ENCODE results near the gene FBXO28.
"Not testable (repeated sequence)": the region's sequence is repeated elsewhere in the genome, so short reads cannot be mapped to it uniquely, and the experiment has no call there.

The FBXO28 gene

GRCh38 chr1:224192082-224192788 lies 78.3 kb downstream of the FBXO28 start:
- no peak for DNase-seq

- no peak for DNase-seq
These were observed 79.5 kb downstream of the FBXO28 start for GRCh38 chr1:224193319-224193966.

- DNase-seq, result no peak
These were observed 83.1 kb downstream of the FBXO28 start for GRCh38 chr1:224196813-224197600.

GRCh38 chr1:224198572-224198971 lies 84.7 kb downstream of the FBXO28 start:
- no peak for DNase-seq

- DNase-seq, result no peak
These were observed 85.8 kb downstream of the FBXO28 start for GRCh38 chr1:224199679-224200078.

- DNase-seq, result no peak
These were observed 87.5 kb downstream of the FBXO28 start for GRCh38 chr1:224201383-224201782.

- no peak for DNase-seq
These were observed 87.9 kb downstream of the FBXO28 start for GRCh38 chr1:224201853-224202252.

GRCh38 chr1:224203243-224204016 lies 89.5 kb downstream of the FBXO28 start:
- no peak for DNase-seq

GRCh38 chr1:224205438-224205840 lies 91.5 kb downstream of the FBXO28 start:
- DNase-seq, result no peak

- DNase-seq, result not testable (repeated sequence)
These were observed 92.1 kb downstream of the FBXO28 start for GRCh38 chr1:224205931-224206538.

- DNase-seq, result peak; percentile 80
These were observed 97.5 kb downstream of the FBXO28 start for GRCh38 chr1:224211206-224211962.
